ENCODE results near the gene CCDC201. TPM values are rescaled to one million over a fixed set of nuclear protein-coding genes. Genes with fewer than 3 reads are reported as not detected.

The CCDC201 gene
- polyA plus RNA-seq, 1 experiment: not detected

DNA sequence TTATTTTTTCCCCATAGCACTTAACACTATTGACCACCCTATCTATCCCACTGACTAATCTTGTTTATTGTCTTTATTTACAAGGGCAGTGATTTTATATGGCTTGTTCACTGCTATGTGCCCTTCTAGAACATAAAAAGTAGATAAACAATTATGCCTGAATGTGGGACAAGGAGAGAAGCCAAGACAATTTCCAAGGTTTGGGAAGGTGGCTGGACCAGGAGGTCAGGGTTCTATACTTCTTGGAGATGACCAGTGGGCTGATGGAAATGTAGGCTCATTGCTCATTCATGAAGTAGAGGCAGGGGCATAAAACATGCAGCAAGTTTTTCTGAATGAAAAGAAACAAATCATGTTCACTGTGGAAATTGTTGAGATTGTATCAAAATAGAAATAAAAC is 36.7 kb upstream of the CCDC201 start:
- H3K27me3 ChIP-seq (ENCODE audit: control insufficient read depth, insufficient read depth, low read length): no peaks in the 10 kb centered on the region
- H3K27ac ChIP-seq (ENCODE audit: low read depth, low read length): no peak overlapping the region
- no peak overlapping the region for H3K4me3 ChIP-seq (ENCODE audit: low read depth, low read length)
- H3K9me3 ChIP-seq (ENCODE audit: control insufficient read depth, insufficient read depth, low read length): no peaks in the 10 kb centered on the region
- ChIA-PET POLR2A (no interaction called here), CTCF (no interaction called here)
- TF ChIP-seq CTCF (IDR thresholded peaks at IDR 0.05; ENCODE audit: low read depth, low read length): no peak
- DNase-seq (ENCODE audit: low read depth, low spot score): no peak

GRCh38 chr7:45902820-45903219 is 29.9 kb upstream of the CCDC201 start:
- Histone ChIP-seq H3K27ac (ENCODE audit: low read depth, low read length) (no peak overlapping the region), H3K4me3 (ENCODE audit: low read depth, low read length) (no peak overlapping the region), H3K27me3 (ENCODE audit: control insufficient read depth, insufficient read depth, low read length) (no peaks in the 10 kb centered on the region), H3K9me3 (ENCODE audit: control insufficient read depth, insufficient read depth, low read length) (no peaks in the 10 kb centered on the region; the same call in 1 of the 2 replicates)
- ChIA-PET CTCF (interaction anchor here (0.9 to 1.8 kb wide), 3 partner anchors 15 to 1351 kb away, joined by 3 to 8 read pairs (median 6); no protein-coding TSS in a partner anchor), POLR2A (no interaction called here)
- DNase-seq (ENCODE audit: low read depth, low spot score): no peak
- peak; percentile 26 for TF ChIP-seq CTCF (IDR thresholded peaks at IDR 0.05; ENCODE audit: low read depth, low read length)

DNA sequence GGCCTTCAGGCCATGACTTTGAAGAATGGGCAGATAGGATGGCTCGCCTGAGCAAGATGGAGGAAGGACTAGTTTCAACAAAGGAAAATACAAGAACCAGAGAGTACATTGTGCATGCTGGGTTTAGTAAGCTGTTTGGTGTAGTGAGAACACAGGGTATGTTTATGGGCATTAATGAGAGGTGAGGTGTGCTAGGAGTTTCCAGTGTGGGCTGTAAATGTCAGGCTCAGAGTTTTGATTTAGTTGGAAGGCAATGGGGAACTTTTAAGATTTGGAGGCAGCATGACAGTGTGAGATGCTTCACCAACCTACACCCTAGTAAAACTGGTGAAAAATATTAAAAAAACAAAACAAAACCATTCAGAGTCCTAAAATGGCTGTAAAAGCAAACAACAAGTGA is 28.7 kb upstream of the CCDC201 start:
- DNase-seq (ENCODE audit: low read depth, low spot score): no peak
- Histone ChIP-seq H3K27me3 (ENCODE audit: control insufficient read depth, insufficient read depth, low read length) (no peaks in the 10 kb centered on the region), H3K9me3 (ENCODE audit: control insufficient read depth, insufficient read depth, low read length) (no peaks in the 10 kb centered on the region; the same call in 1 of the 2 replicates), H3K4me3 (ENCODE audit: low read depth, low read length) (no peak overlapping the region), H3K27ac (ENCODE audit: low read depth, low read length) (no peak overlapping the region)
- no peak for TF ChIP-seq CTCF (IDR thresholded peaks at IDR 0.05; ENCODE audit: low read depth, low read length)
- POLR2A ChIA-PET: no interaction called here
- CTCF ChIA-PET: interaction anchor here (1.8 kb wide), 1 partner anchor 21 kb away, joined by 6 read pairs; no protein-coding TSS in a partner anchor

- H3K27me3 ChIP-seq (ENCODE audit: control insufficient read depth, insufficient read depth, low read length): peaks cover 6% of the 10 kb centered on the region
- H3K4me3 ChIP-seq (ENCODE audit: low read depth, low read length): no peak overlapping the region
- no peak overlapping the region for H3K27ac ChIP-seq (ENCODE audit: low read depth, low read length)
- CTCF ChIA-PET: no interaction called here
- POLR2A ChIA-PET: no interaction called here
- no peak for TF ChIP-seq CTCF (IDR thresholded peaks at IDR 0.05; ENCODE audit: low read depth, low read length)
- DNase-seq (ENCODE audit: low read depth, low spot score): no peak
- no peaks in the 10 kb centered on the region; the same call in 1 of the 2 replicates for H3K9me3 ChIP-seq (ENCODE audit: control insufficient read depth, insufficient read depth, low read length)
Measured at GRCh38 chr7:45898222-45898621, 25.3 kb upstream of the CCDC201 start.

DNA sequence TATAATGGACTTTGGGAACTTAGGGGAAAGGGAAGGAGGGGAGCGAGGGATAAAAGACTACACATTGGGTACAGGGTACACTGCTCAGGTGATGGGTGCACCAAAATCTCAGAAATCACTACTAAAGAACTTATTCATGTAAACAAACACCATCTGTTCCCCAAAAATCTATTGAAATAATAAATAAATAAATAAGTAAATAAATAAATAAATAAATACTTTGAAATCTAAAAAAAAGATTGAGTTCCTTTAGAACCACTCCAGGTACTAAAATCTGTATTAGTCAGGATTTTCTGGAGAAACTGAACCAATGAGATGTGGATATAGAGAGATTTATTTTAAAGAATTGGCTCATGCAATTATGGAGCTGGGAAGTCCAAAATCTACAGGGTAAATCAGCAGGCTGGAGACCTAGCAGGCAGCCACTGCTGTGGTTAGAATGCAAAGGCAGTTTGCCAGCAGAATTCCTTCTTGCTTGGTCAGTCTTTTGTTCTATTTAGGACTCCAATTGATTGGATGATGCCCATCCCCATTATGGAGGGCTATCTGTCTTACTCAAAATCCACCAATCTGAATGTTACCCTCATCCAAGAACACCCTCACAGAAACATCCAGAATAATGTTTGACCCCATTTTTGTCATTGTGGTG is 24.3 kb upstream of the CCDC201 start:
- H3K27me3 ChIP-seq (ENCODE audit: control insufficient read depth, insufficient read depth, low read length): peaks cover 6% of the 10 kb centered on the region
- POLR2A ChIA-PET: no interaction called here
- H3K4me3 ChIP-seq (ENCODE audit: low read depth, low read length): no peak overlapping the region
- no peaks in the 10 kb centered on the region for H3K9me3 ChIP-seq (ENCODE audit: control insufficient read depth, insufficient read depth, low read length)
- no peak for DNase-seq (ENCODE audit: low read depth, low spot score)
- CTCF ChIA-PET: no interaction called here
- TF ChIP-seq CTCF (IDR thresholded peaks at IDR 0.05; ENCODE audit: low read depth, low read length): no peak
- H3K27ac ChIP-seq (ENCODE audit: low read depth, low read length): no peak overlapping the region

Data from AG04450 (cell line).